Measurements from ENCODE around the gene PUM1. TPM values are rescaled to one million over a fixed set of nuclear protein-coding genes. Genes with fewer than 3 reads are reported as not detected.

The PUM1 gene
- total and polyA plus RNA-seq, 2 donors (not counting 3 experiments of a cell fraction or from before 2014, with no cell fraction given) = 94.7 to 124 TPM

GRCh38 chr1:31073044-31073443 lies 7.5 kb upstream of the PUM1 start:
- no peak overlapping the region for H2AFZ ChIP-seq (ENCODE audit: low read depth, low read length)
- no peaks in the 10 kb centered on the region for H3K36me3 ChIP-seq (ENCODE audit: control insufficient read depth in 2 of 2, extremely low read depth in 1 of 2, insufficient read depth in 2 of 2, low read length in 2 of 2)
- FAIRE-seq (no peak), DNase-seq (ENCODE audit: low read depth, low spot score) (no peak)
- POLR2A ChIA-PET = no interaction called here
- H3K9me3 ChIP-seq (replicated peaks; ENCODE audit: control insufficient read depth, insufficient read depth, low read length) = no peaks in the 10 kb centered on the region
- H3K27ac ChIP-seq (ENCODE audit: insufficient read depth, low read depth, low read length) = no peak overlapping the region
- H3K79me2 ChIP-seq (ENCODE audit: control insufficient read depth, insufficient read depth, low read length) = no peaks in the 10 kb centered on the region
- no peaks in the 10 kb centered on the region for H4K20me1 ChIP-seq (replicated peaks; ENCODE audit: control insufficient read depth, extremely low read depth, insufficient read depth, low read length)
- H3K4me2 ChIP-seq (ENCODE audit: insufficient read depth, low read length) = no peak overlapping the region
- H3K4me1 ChIP-seq (ENCODE audit: control insufficient read depth, extremely low read depth, insufficient read depth, low read length) = no peaks in the 10 kb centered on the region
- BruUV-seq (replicated peaks) = no TSS peak
- H3K4me3 ChIP-seq (replicated peaks in 1 of 3; ENCODE audit: insufficient read depth in 1 of 3, low read depth in 1 of 3, low read length in 3 of 3) = no peak overlapping the region
- intact Hi-C loops (cut with micrococcal nuclease) (no loop called here), dilution Hi-C loops (cut with MboI; ENCODE audit: extremely low pct_ligation_motif_present, low sequenced_read_pairs) (no loop called here)
- no peak overlapping the region for H3K9ac ChIP-seq (replicated peaks; ENCODE audit: extremely low read depth, insufficient read depth, low read length)
- no peaks in the 10 kb centered on the region for H3K27me3 ChIP-seq (ENCODE audit: control insufficient read depth in 2 of 2, insufficient read depth in 2 of 2, low read length in 2 of 2)
- H3K9me1 ChIP-seq (replicated peaks; ENCODE audit: control insufficient read depth, extremely low read depth, insufficient read depth, low read length) = no peaks in the 10 kb centered on the region
- TF ChIP-seq GATA2 (IDR thresholded peaks at IDR 0.05; ENCODE audit: insufficient read depth, insufficient read length, low read depth, low read length) (no peak), FOS (IDR thresholded peaks at IDR 0.05; ENCODE audit: borderline replicate concordance, insufficient read depth, low read length) (no peak), POLR2A (IDR thresholded peaks at IDR 0.05; ENCODE audit: low read depth, low read length) (no peak), MYC (IDR thresholded peaks at IDR 0.05; ENCODE audit: low read depth, low read length) (no peak), POLR2AphosphoS5 (IDR thresholded peaks at IDR 0.05; ENCODE audit: insufficient read depth, low read depth, low read length) (no peak), CTCF (IDR thresholded peaks at IDR 0.05; ENCODE audit: extremely low read depth in 1 of 2, insufficient read depth in 1 of 2, low read depth in 1 of 2, low read length in 2 of 2) (no peak), JUN (IDR thresholded peaks at IDR 0.05; ENCODE audit: borderline replicate concordance, insufficient read depth, insufficient read length, low read depth) (no peak), MAX (IDR thresholded peaks at IDR 0.05; ENCODE audit: insufficient read depth, insufficient read length) (no peak), EZH2 (IDR thresholded peaks at IDR 0.05; ENCODE audit: borderline replicate concordance, low read depth, low read length, severe bottlenecking) (no peak)
- CTCF ChIA-PET = no interaction called here
